Liver (tissue), 9 donors: ENCODE measurements around the gene MAGI1. TPM values are rescaled to one million over a fixed set of nuclear protein-coding genes. Genes with fewer than 3 reads are reported as not detected.

ENCODE experiments used
- DNase-seq: peaks from one replicate; pipeline ENCODE4 v3.0.0-alpha.2; 2017; ENCODE audit warnings: low spot score
- H3K27ac ChIP-seq, 2 donors: one replicate each; pipeline ENCODE4 v1.7.0; 2013; ENCODE audit warnings: inconsistent platforms in 2 of 2, low read length in 2 of 2, control low read depth in 1 of 2, low read depth in 1 of 2, mild to moderate bottlenecking in 1 of 2
- H3K27me3 ChIP-seq, 4 donors: one replicate each; pipeline versions ENCODE4 v1.6.1 to v1.7.0; 2013; ENCODE audit warnings: low read length in 3 of 4, inconsistent platforms in 1 of 4, mild to moderate bottlenecking in 1 of 4, moderate library complexity in 1 of 4; ENCODE audit not compliant: control insufficient read depth in 4 of 4, insufficient read depth in 4 of 4
- H3K36me3 ChIP-seq, 4 donors: one replicate each; pipeline versions ENCODE4 v1.6.1 to v1.7.0; 2013; ENCODE audit warnings: low read length in 3 of 4, mild to moderate bottlenecking in 3 of 4, low read depth in 1 of 4, moderate library complexity in 1 of 4; ENCODE audit not compliant: control insufficient read depth in 4 of 4, insufficient read depth in 3 of 4
- H3K4me1 ChIP-seq, 4 donors: one replicate each; pipeline versions ENCODE4 v1.6.1 to v1.7.0; 2013; ENCODE audit warnings: low read length in 3 of 4, mild to moderate bottlenecking in 3 of 4, moderate library complexity in 1 of 4; ENCODE audit not compliant: control insufficient read depth in 4 of 4, insufficient read depth in 4 of 4
- H3K4me3 ChIP-seq, 3 donors: one replicate each; pipeline versions ENCODE4 v1.6.1 to v1.7.0; 2013; ENCODE audit warnings: low read length in 3 of 3, control low read depth in 1 of 3, low read depth in 1 of 3, mild to moderate bottlenecking in 1 of 3
- H3K9ac ChIP-seq, 2 donors: one replicate each; pipeline ENCODE4 v1.7.0; 2013; ENCODE audit warnings: low read length in 2 of 2, mild to moderate bottlenecking in 2 of 2, moderate library complexity in 2 of 2, control low read depth in 1 of 2, low read depth in 1 of 2
- H3K9me3 ChIP-seq, 4 donors: one replicate each; pipeline versions ENCODE4 v1.6.1 to v1.7.0; 2013; ENCODE audit warnings: low read length in 3 of 4; ENCODE audit not compliant: control insufficient read depth in 4 of 4
- ATF3 ChIP-seq: IDR thresholded peaks from 2 replicates; pipeline ENCODE4 v1.6.1; 2016; ENCODE audit warnings: antibody characterized with exemption
- CTCF ChIP-seq: fragments of 150-350 bp; IDR thresholded peaks from 2 replicates; pipeline ENCODE4 v1.5.1; 2017; ENCODE audit warnings: improper control_type of control experiment, low read depth, low read length; ENCODE audit not compliant: missing input control
- EGR1 ChIP-seq, 2 donors: IDR thresholded peaks; 2 replicates each; pipeline ENCODE4 v1.6.1; 2016 to 2018; ENCODE audit warnings: antibody characterized with exemption in 2 of 2, low read depth in 2 of 2
- FOXA1 ChIP-seq: IDR thresholded peaks from 2 replicates; pipeline ENCODE4 v1.6.1; 2016; ENCODE audit warnings: antibody characterized with exemption
- FOXA2 ChIP-seq: IDR thresholded peaks from 2 replicates; pipeline ENCODE4 v1.6.1; 2016; ENCODE audit warnings: antibody characterized with exemption
- GABPA ChIP-seq, 2 donors: IDR thresholded peaks in 1 of 2; conservative IDR thresholded peaks in 1 of 2; 2 replicates each; pipeline ENCODE4 v1.6.1; 2016; ENCODE audit warnings: antibody characterized with exemption in 2 of 2, mild to moderate bottlenecking in 1 of 2, moderate library complexity in 1 of 2
- HNF4A ChIP-seq, 2 donors: conservative IDR thresholded peaks; 2 replicates each; pipeline ENCODE4 v1.6.1; 2016; ENCODE audit warnings: antibody characterized with exemption in 2 of 2, mild to moderate bottlenecking in 2 of 2
- HNF4G ChIP-seq: IDR thresholded peaks from 2 replicates; pipeline ENCODE4 v1.6.1; 2016; ENCODE audit warnings: antibody characterized with exemption
- JUND ChIP-seq, 2 donors: IDR thresholded peaks; 2 replicates each; pipeline ENCODE4 v1.6.1; 2016; ENCODE audit warnings: antibody characterized with exemption in 2 of 2
- MAX ChIP-seq: IDR thresholded peaks from 2 replicates; pipeline ENCODE4 v1.6.1; 2016; ENCODE audit warnings: antibody characterized with exemption
- NR2F2 ChIP-seq: IDR thresholded peaks from 2 replicates; pipeline ENCODE4 v1.6.1; 2016; ENCODE audit warnings: antibody characterized with exemption
- RAD21 ChIP-seq, 2 donors: IDR thresholded peaks; 2 replicates each; pipeline ENCODE4 v1.6.1; 2016; ENCODE audit warnings: antibody characterized with exemption in 2 of 2, mild to moderate bottlenecking in 2 of 2
- REST ChIP-seq: IDR thresholded peaks from 2 replicates; pipeline ENCODE4 v1.6.1; 2016; ENCODE audit warnings: antibody characterized with exemption, mild to moderate bottlenecking
- RXRA ChIP-seq, 2 donors: IDR thresholded peaks; 2 replicates each; pipeline ENCODE4 v1.6.1; 2017 to 2018; ENCODE audit warnings: antibody characterized with exemption in 2 of 2, mild to moderate bottlenecking in 1 of 2
- SP1 ChIP-seq: IDR thresholded peaks from 2 replicates; pipeline ENCODE4 v1.6.1; 2018; ENCODE audit warnings: antibody characterized with exemption, mild to moderate bottlenecking
- TAF1 ChIP-seq: conservative IDR thresholded peaks from 2 replicates; pipeline ENCODE4 v1.6.1; 2016; ENCODE audit warnings: antibody characterized with exemption, mild to moderate bottlenecking
- YY1 ChIP-seq: IDR thresholded peaks from 2 replicates; pipeline ENCODE4 v1.6.1; 2016; ENCODE audit warnings: antibody characterized with exemption, mild to moderate bottlenecking
- ZBTB33 ChIP-seq: IDR thresholded peaks from 2 replicates; pipeline ENCODE4 v1.6.1; 2016; ENCODE audit warnings: antibody characterized with exemption
- WGBS: extraction: QIAGEN DNeasy Blood & Tissue Kit; methylation state at CpG from one replicate; pipeline ENCODE4 v1.1.7; 2013; 5-methylcytosine and 5-hydroxymethylcytosine counted together
- polyA plus RNA-seq, 2 donors: library from polyadenylated mRNA; stranded (reverse) in 1 of 2; unstranded in 1 of 2; fragments of 200-250 nt in 1 of 2; fragments of >200 nt in 1 of 2; fragmentation: Nextera tagmentation in 1 of 2; extraction: Ambion mirVana in 1 of 2; gene quantifications; one replicate each; pipeline versions ENCODE4 v1.2.1 to v1.2.3, GENCODE V29; 2013 to 2015
- total RNA-seq, 2 donors: library from RNA; depleted of rRNA; stranded (reverse); fragments of >200 nt; gene quantifications; one replicate each; pipeline ENCODE4 v1.2.3, GENCODE V29; 2014
- donor health status: healthy.
- donor health status: healthy.
- donor health status: healthy.
- donor health status: healthy.
- donor health status: healthy.

MAGI1 gene
- total and polyA plus RNA-seq, 4 donors = 9.6 to 68.8 (median 14.0) TPM

- DNase-seq = no peak
- H3K27me3 ChIP-seq = no peaks in the 10 kb centered on the region
- H3K27ac ChIP-seq = no peak overlapping the region
- WGBS = 46% methylated on average over 1 of the region's 1 CpG
- no peak overlapping the region for H3K9ac ChIP-seq
- no peaks in the 10 kb centered on the region for H3K4me1 ChIP-seq
- TF ChIP-seq RAD21 (IDR thresholded peaks at IDR 0.05) = peak in 1 of 2 donors; percentile 49
- no peak for TF ChIP-seq FOXA1
- TF ChIP-seq YY1 = no peak
- TF ChIP-seq NR2F2 = peak; percentile 95
- TF ChIP-seq JUND (IDR thresholded peaks at IDR 0.05) = no peak
- TF ChIP-seq ATF3 = no peak
- no peaks in the 10 kb centered on the region for H3K9me3 ChIP-seq
- no peak overlapping the region for H3K4me3 ChIP-seq
- H3K36me3 ChIP-seq = no peaks in the 10 kb centered on the region
Observed at GRCh38 chr3:65334045-65334665, 704.6 kb downstream of the MAGI1 start.

GRCh38 chr3:65331730-65332129 is 707.0 kb downstream of the MAGI1 start:
- 86% methylated on average over 3 of the region's 3 CpGs for WGBS
- Histone ChIP-seq H3K27ac (no peak overlapping the region), H3K4me1 (no peaks in the 10 kb centered on the region), H3K27me3 (no peaks in the 10 kb centered on the region), H3K4me3 (no peak overlapping the region), H3K36me3 (no peaks in the 10 kb centered on the region), H3K9ac (no peak overlapping the region), H3K9me3 (no peaks in the 10 kb centered on the region)
- TF ChIP-seq FOXA1 = no peak
- no peak for TF ChIP-seq RAD21 (IDR thresholded peaks at IDR 0.05)
- TF ChIP-seq HNF4G = no peak
- TF ChIP-seq FOXA2 = no peak
- TF ChIP-seq YY1 = no peak
- TF ChIP-seq CTCF = no peak
- no peak for TF ChIP-seq EGR1 (IDR thresholded peaks at IDR 0.05; ENCODE audit: low read depth in 2 of 2)
- no peak for TF ChIP-seq MAX
- no peak for TF ChIP-seq HNF4A (conservative IDR thresholded peaks at IDR 0.05)
- no peak for TF ChIP-seq TAF1
- TF ChIP-seq ATF3 = no peak
- TF ChIP-seq GABPA (IDR thresholded peaks at IDR 0.05 in 1 of 2, conservative IDR thresholded peaks at IDR 0.05 in 1 of 2) = no peak
- no peak for TF ChIP-seq RXRA (IDR thresholded peaks at IDR 0.05)
- TF ChIP-seq SP1 = no peak
- no peak for TF ChIP-seq REST
- TF ChIP-seq JUND (IDR thresholded peaks at IDR 0.05) = no peak
- no peak for TF ChIP-seq NR2F2
- no peak for TF ChIP-seq ZBTB33
- no peak for DNase-seq
